GM19240 (cell line): ENCODE data around the gene DPYSL4.

Experiments
- DNase-seq: peaks from one replicate; pipeline ENCODE4 v3.0.0; 2011; ENCODE audit warnings: low spot score; ENCODE audit not compliant: insufficient read length

DPYSL4 gene

DNA sequence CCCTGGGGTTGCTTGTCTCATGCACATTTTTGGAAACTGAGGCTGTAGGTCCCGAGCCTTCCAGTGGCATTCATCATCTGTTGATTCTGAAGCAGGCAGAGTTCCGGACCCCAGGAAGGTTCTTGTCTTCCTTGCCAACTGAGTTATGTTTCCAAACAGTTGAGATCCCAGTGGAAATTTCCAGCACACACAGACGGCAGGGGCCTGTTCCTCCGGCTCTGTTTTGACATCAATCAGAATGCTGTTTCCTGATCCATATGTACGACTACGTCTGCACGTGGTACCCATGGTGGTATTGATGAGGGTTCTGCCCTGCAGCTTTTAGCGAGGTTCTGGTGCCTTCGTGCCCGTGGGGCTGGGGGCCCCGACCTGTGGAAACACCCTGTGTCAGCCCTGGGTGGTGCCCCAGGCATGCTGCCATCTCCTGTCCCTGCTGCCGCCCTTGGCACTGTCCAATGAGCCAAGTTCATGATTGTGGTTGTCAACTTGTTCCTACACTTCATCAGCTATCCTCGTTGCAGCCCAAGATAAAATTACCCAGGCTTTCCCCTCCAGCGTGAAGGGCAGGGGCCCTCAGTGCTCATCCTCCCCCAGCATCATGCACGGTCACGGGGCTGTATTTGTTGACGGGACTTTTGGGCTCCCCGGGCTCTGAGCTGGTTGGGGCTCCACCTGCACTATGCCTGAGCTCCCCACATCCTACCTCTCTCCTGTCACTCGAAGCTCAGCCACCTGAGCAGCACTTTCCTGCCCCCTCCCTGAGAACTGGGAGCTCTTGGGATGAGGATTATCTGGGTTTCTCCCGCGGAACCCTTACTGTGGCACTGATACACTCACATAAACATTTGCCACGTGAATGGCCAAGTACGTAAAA is 7.8 kb upstream of the DPYSL4 start:
- DNase-seq = no peak

- no peak for DNase-seq
Observed at GRCh38 chr10:132179551-132180392, 7.0 kb upstream of the DPYSL4 start.

DNA sequence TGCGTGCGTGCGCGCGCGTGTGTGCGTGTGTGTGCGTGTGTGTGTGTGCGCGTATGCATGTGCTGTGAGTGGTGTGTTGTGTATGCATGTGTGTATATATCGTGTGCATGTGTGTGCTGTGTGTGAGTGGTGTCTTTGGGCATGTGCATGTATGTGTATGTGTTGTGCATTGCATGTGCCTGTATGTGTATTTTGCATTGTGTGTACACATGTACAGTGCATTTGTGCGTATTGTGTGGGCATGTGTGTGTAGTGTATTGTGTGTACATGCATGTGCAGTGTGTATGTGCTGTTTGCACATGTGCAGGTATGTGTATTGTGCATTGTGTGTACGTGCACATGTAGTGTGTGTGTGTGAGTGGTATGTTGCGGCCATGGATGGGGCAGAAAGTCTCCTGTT is 6.0 kb upstream of the DPYSL4 start:
- no peak for DNase-seq

DNA sequence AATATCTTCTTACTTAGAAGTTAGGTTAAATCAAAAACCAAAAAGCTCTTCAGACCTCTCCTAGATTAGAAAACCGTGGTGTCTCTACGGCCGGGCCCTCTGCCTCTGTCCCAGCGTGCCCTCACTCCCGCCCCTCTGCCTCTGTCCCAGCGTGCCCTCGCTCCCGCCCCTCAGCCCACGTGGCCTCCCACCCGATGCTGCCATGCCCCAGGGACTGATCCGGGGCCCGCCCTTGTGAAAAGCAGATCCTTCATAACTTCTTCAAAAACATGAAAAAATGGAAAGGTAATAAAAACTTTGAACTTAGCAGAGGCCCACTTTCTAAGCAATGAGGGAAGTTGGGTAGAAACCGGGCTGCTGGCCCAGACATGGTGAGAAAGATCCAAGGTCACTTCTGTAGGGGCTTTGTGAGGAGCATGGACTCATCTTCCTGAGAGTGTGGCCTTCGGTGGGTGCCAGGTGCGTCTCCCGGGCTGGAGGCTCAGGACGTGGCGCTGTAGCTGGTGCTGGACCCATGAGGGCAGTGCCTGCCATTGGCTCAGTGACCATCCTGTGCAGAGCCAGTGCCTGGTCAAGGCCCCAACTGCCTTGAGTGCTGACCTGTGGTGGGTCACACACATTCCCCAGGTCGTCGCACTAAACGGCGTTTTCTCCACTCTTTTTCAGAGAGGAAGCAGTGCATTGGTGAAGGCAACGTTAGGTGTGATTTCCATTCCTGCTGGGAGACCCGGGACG is 4.9 kb upstream of the DPYSL4 start:
- DNase-seq = no peak

- no peak for DNase-seq
Observed at GRCh38 chr10:132182591-132182990, 4.2 kb upstream of the DPYSL4 start.

GRCh38 chr10:132183046-132183445 is 3.7 kb upstream of the DPYSL4 start:
- no peak for DNase-seq

DNA sequence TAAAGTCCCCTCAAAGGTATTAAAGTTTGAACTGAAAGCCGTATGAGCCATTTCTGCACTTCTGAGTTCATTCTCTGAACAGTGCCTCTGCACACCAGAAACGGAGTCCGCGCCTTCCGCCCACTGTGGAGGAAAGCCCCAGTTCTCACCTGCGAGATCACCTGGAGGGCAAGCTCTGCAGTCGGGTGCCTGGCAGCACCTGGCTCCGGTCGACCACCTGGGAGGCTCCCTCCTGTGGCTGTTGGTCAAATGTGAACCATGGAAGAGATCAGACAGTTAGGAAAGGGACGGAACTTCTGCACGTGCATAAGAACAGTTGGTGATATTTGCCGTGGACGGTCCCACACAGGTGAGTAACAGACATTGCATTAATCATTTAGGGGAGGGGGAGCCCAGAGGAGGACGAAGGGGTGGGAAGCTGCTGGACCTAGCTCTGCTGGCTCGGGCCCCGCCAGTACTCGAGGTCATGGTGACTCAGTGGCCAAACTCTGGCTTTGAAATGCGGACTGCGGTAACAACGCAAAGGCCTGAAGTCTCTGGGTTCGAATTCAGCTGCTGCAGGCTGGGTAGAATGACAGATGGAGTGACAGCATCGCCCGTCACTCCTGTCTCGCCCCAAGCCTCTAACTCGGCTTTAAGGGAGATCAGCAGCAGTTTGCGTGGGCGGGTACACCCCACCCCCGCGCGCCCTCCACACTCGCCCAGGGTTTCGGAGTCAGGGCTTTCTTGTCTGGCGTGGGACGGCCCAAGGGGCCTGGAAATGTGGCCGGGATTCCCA is 1.7 kb upstream of the DPYSL4 start:
- no peak for DNase-seq

GRCh38 chr10:132185601-132186487 is 904 bp upstream of the DPYSL4 start:
- DNase-seq = no peak

- DNase-seq = no peak
Observed at GRCh38 chr10:132187430-132188138, 836 bp downstream of the DPYSL4 start.

DNA sequence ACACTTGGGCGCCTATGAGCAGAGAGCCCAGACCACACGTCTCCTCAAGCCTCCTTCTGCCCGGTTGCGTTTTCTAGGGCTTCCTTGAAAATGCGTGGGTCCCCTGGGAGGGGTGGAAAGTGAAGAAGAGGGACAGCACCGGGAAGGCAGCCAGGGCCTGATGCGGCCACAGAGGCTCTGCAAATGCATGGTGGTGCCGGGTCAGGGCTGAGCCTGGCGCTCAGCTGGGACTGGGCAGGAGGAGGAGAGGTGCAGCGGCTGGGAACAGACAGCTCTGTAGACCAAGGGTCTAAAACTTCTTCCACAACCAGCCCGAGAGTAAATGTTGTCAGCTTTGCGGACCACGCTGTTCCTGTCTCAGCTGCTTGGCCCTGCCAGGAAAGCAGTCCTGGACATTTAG is 1.6 kb downstream of the DPYSL4 start:
- no peak for DNase-seq

- no peak for DNase-seq
Observed at GRCh38 chr10:132189016-132189415, 2.3 kb downstream of the DPYSL4 start.

GRCh38 chr10:132189810-132190422 is 3.2 kb downstream of the DPYSL4 start:
- no peak for DNase-seq

GRCh38 chr10:132192076-132192975 is 5.6 kb downstream of the DPYSL4 start:
- no peak for DNase-seq

DNA sequence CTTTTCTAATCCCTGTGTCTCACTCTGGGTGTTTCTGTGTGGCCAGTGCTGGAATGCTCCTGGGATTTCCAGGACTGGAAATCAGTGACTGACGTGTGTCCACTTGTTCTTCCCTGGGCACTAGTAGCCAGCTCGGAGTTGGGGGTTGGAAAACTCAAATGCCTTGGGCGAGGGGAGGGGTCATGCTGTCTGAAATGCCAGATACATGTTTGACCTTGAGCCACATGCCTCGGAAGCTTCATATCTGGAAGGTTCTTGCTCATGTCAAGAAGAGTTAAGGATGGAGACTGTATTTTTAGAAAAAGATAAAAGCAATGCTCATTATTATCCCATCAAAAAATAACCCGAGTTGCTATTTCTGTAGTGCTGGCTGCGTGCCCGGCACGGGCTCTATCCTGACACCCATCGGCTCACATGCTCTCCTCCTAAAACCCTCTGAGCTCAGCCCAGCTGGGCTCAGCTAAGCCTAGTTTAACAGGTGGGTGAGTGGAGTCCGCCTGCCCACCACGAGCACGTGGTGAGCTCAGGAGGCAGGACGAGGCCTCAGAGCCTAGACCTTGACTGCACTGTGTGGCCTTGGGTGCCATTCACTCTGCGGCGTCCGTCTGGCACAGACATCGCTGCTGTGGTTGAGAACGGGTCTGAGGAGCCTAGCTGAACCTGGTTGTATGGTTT is 6.4 kb downstream of the DPYSL4 start:
- DNase-seq = no peak

GRCh38 chr10:132193907-132194552 is 7.3 kb downstream of the DPYSL4 start:
- no peak for DNase-seq

DNA sequence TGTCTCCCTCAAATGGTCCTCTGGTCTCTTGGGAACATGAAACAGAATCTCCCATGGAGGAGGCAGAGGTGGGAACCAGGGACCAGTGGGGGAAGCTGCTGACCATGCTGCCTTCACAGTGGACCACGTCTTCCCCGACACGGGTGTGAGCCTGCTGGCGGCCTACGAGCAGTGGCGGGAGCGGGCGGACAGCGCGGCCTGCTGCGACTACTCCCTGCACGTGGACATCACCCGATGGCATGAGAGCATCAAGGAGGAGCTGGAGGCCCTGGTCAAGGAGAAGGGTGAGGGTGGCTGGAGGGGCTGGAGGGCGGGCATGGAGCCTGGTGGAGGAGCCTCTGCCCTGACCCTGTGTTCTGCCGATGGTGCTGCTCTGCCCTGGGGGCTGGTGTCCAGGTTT is 8.0 kb downstream of the DPYSL4 start:
- DNase-seq = no peak
